T-helper 2 cell treated with Interferon-gamma antibody and Interleukin-4, amounts not matched to agents 5 μg/mL and 100 μg/mL, for 36 hours (primary cell): ENCODE results near the gene LIMS2.

Experiments used
- DNase-seq: peaks from one replicate; pipeline ENCODE4 v3.0.0; 2021; ENCODE audit warnings: low spot score
- H3K27ac Mint-ChIP-seq: one replicate; pipeline ENCODE4 v1.8.0; 2021; ENCODE audit warnings: mild to moderate bottlenecking, mixed read lengths
- H3K27me3 Mint-ChIP-seq: one replicate; pipeline ENCODE4 v1.8.0; 2021; ENCODE audit warnings: low read depth, mixed read lengths
- H3K36me3 Mint-ChIP-seq: one replicate; pipeline ENCODE4 v1.8.0; 2021; ENCODE audit warnings: low read depth, mixed read lengths
- H3K4me1 Mint-ChIP-seq: one replicate; pipeline ENCODE4 v1.8.0; 2021; ENCODE audit warnings: low read depth, mixed read lengths
- H3K4me3 Mint-ChIP-seq: one replicate; pipeline ENCODE4 v1.8.0; 2022; ENCODE audit warnings: mild to moderate bottlenecking, moderate library complexity, mixed read lengths
- H3K9me3 Mint-ChIP-seq: one replicate; pipeline ENCODE4 v1.8.0; 2021; ENCODE audit warnings: mixed read lengths

The LIMS2 gene

GRCh38 chr2:127673291-127674069 is 1.9 kb downstream of the LIMS2 start:
- Mint-ChIP-seq H3K27ac (no peak overlapping the region), H3K27me3 (peaks cover 69% of the 10 kb centered on the region)
- DNase-seq = no peak

GRCh38 chr2:127672341-127673224 is 2.7 kb downstream of the LIMS2 start:
- Mint-ChIP-seq H3K36me3 (no peaks in the 10 kb centered on the region), H3K4me3 (no peak overlapping the region), H3K27me3 (peaks cover 65% of the 10 kb centered on the region), H3K4me1 (peaks cover 3% of the 10 kb centered on the region), H3K9me3 (no peaks in the 10 kb centered on the region), H3K27ac (no peak overlapping the region)
- DNase-seq = no peak

More at GRCh38 chr2:127673291-127674069, 1.9 kb downstream of the LIMS2 start:
- H3K4me1 Mint-ChIP-seq = peaks cover 3% of the 10 kb centered on the region
- H3K36me3 Mint-ChIP-seq = no peaks in the 10 kb centered on the region
- H3K9me3 Mint-ChIP-seq = no peaks in the 10 kb centered on the region
- peak overlapping the region; percentile 19 for H3K4me3 Mint-ChIP-seq

DNA sequence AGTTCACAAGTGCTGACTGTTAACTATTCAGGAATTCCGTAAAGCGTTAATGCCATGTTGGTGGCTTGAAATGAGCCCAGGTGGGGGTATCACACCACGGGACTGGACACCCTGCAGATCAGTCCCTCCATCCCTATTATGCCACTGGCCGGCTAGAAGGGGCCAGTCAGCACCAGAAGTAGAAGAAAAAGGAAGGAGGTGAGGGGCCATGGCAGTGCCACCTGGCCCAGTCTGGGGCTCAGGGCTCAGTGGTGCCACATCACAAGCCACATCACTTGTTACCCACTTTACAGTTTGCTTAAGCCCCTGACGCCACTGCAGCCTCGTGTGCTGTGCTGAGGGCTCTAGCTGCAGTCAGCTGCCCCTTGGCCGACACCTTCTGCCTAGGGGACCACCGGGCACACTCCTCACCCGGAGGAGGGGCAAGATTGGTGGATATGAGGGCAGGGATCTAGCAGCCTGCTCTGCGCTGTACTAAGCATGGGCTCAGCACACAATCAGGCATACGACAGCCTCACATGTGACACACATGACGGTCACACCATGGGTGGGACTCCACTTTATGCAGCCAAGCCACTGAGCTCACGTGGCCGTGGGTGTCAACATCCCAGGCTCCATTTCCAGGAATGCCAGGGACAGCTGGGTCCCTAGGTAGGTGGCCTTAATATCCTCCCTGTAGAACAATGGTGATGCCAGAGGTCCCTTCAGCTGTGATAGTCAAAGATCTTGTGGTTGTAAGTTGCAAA is 3.6 kb downstream of the LIMS2 start:
- H3K27me3 Mint-ChIP-seq = peaks cover 62% of the 10 kb centered on the region
- DNase-seq = no peak
- no peaks in the 10 kb centered on the region for H3K9me3 Mint-ChIP-seq
- H3K36me3 Mint-ChIP-seq = no peaks in the 10 kb centered on the region
- no peak overlapping the region for H3K27ac Mint-ChIP-seq
- no peak overlapping the region for H3K4me3 Mint-ChIP-seq
- H3K4me1 Mint-ChIP-seq = peaks cover 3% of the 10 kb centered on the region

GRCh38 chr2:127670957-127671290 is 4.4 kb downstream of the LIMS2 start:
- Mint-ChIP-seq H3K27ac (no peak overlapping the region), H3K36me3 (no peaks in the 10 kb centered on the region), H3K27me3 (peaks cover 62% of the 10 kb centered on the region), H3K4me1 (peaks cover 3% of the 10 kb centered on the region), H3K4me3 (no peak overlapping the region), H3K9me3 (no peaks in the 10 kb centered on the region)
- no peak for DNase-seq

DNA sequence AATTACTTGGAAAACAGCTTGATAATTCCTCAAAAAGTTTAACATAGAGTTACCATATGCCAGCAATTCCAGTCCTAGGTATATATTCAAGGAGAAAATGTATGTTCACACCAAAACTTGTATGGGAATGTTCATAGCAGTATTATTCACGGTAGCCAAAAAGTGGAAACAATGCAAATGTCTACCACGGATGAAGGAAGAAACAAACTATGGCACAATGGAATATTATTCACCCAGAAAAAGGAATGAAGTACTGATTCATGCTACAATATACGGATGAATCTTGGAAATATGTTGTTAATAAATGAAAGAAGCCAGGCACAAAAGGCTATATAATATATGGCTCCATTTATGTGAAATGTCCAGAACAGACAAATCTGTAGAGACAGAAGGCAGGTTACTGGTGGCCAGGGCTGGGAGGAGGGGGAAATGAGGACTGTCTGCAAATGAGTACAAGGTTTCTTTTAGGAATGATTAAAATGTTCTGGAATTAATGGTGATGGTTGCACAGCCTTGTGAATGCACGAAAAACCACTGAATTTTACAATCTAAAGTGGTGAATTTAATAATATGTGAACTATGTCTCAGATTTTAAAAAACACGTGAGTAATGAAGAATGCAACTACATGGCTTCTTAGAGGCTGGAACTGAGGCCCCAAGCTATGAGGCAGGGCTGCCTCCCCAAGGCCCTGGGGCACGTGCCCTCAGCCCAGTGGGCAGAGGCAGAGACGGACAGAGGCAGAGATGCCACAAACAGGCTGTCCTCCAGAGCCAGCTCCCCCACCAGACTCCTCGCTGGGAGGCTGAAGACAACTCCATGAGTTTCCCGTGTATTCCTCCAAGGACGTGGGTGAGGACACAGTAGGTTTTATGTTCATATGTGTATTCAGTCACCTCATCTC is 5.0 kb downstream of the LIMS2 start:
- Mint-ChIP-seq H3K27me3 (peaks cover 63% of the 10 kb centered on the region), H3K4me1 (peaks cover 3% of the 10 kb centered on the region), H3K9me3 (no peaks in the 10 kb centered on the region), H3K4me3 (no peak overlapping the region), H3K36me3 (no peaks in the 10 kb centered on the region), H3K27ac (no peak overlapping the region)
- DNase-seq = no peak

- peaks cover 66% of the 10 kb centered on the region for H3K27me3 Mint-ChIP-seq
- no peak for DNase-seq
- H3K4me1 Mint-ChIP-seq = no peaks in the 10 kb centered on the region
- H3K27ac Mint-ChIP-seq = no peak overlapping the region
- H3K36me3 Mint-ChIP-seq = no peaks in the 10 kb centered on the region
- no peak overlapping the region for H3K4me3 Mint-ChIP-seq
- no peaks in the 10 kb centered on the region for H3K9me3 Mint-ChIP-seq
Observed at GRCh38 chr2:127669056-127669455, 6.3 kb downstream of the LIMS2 start.

DNA sequence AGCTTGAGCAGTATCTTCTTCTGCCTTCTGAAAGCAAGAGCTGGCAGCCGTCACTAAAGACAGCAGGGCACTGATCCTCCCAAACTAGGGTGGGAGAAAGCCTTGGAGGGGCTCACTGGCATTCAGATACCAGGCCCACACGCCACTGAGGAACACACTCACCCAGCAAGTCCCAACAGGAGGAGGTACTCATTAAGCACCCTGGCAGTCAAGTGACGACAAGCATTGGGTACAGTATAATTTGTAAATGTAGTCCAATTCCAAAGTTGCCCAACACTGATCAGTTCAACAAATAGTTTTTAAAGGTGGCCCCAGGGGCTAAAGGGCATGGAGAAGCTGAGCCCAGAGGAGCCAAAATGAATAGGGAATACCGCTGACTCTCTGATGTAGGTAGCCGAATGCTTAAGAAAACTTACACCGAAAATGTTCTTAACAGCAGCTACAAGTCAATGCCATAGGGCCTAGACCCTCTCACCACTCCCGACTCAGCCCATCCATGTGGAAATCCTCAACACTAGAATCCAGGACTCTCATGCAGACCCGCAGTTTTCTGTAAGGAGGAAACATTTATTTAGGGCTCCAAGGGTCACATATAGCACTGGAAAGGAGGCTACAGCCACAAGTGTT is 9.9 kb downstream of the LIMS2 start:
- no peak for DNase-seq
- no peak overlapping the region for H3K27ac Mint-ChIP-seq
- H3K27me3 Mint-ChIP-seq = peaks cover 62% of the 10 kb centered on the region
- H3K4me1 Mint-ChIP-seq = no peaks in the 10 kb centered on the region
- H3K36me3 Mint-ChIP-seq = no peaks in the 10 kb centered on the region
- H3K9me3 Mint-ChIP-seq = no peaks in the 10 kb centered on the region
- no peak overlapping the region for H3K4me3 Mint-ChIP-seq

- DNase-seq = no peak
- H3K36me3 Mint-ChIP-seq = no peaks in the 10 kb centered on the region
- H3K9me3 Mint-ChIP-seq = no peaks in the 10 kb centered on the region
- H3K4me3 Mint-ChIP-seq = no peak overlapping the region
- no peaks in the 10 kb centered on the region for H3K4me1 Mint-ChIP-seq
- peaks cover 60% of the 10 kb centered on the region for H3K27me3 Mint-ChIP-seq
- no peak overlapping the region for H3K27ac Mint-ChIP-seq
Observed at GRCh38 chr2:127664895-127665225, 10.5 kb downstream of the LIMS2 start.

GRCh38 chr2:127664065-127664894 is 11.1 kb downstream of the LIMS2 start:
- Mint-ChIP-seq H3K27me3 (peaks cover 58% of the 10 kb centered on the region), H3K27ac (no peak overlapping the region), H3K36me3 (no peaks in the 10 kb centered on the region), H3K9me3 (no peaks in the 10 kb centered on the region), H3K4me3 (no peak overlapping the region), H3K4me1 (no peaks in the 10 kb centered on the region)
- no peak for DNase-seq

GRCh38 chr2:127663566-127664064 is 11.7 kb downstream of the LIMS2 start:
- Mint-ChIP-seq H3K36me3 (no peaks in the 10 kb centered on the region), H3K9me3 (no peaks in the 10 kb centered on the region), H3K27me3 (peaks cover 54% of the 10 kb centered on the region), H3K27ac (no peak overlapping the region), H3K4me3 (no peak overlapping the region), H3K4me1 (no peaks in the 10 kb centered on the region)
- DNase-seq = no peak

DNA sequence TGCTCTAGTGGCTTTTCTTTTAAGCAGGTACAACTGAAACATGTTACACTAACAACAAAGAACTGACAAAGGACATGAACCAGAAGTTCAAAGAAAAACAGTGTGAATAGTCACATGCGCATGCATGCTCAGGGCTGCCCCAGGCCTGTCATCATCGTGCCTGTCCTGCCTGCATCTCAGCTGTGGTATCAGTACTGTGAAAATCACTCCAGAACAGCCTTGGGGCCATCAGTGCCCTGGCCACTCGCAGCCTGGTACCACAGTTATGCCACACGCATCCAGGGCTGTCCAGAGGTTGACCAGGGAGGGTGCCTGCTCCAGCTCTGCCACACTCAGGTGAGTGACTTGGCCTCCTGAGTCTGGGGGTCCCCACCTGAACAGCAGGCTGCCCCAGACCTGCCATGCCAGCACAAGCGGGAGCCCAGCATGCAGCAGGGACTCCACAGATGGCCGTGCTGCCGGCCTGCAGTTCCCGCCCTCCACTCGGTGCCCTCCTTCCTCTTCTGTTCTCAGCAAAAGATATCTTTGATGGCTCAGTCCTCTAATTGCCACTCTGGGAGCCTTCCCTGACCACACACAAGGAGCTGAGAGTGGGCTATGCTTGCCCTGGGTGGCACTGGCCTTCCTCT is 12.3 kb downstream of the LIMS2 start:
- Mint-ChIP-seq H3K27ac (no peak overlapping the region), H3K27me3 (peaks cover 51% of the 10 kb centered on the region), H3K4me1 (no peaks in the 10 kb centered on the region), H3K36me3 (no peaks in the 10 kb centered on the region), H3K4me3 (no peak overlapping the region), H3K9me3 (no peaks in the 10 kb centered on the region)
- no peak for DNase-seq

GRCh38 chr2:127661949-127662510 is 13.3 kb downstream of the LIMS2 start:
- no peak overlapping the region for H3K4me3 Mint-ChIP-seq
- H3K27ac Mint-ChIP-seq = no peak overlapping the region
- no peak for DNase-seq
- no peaks in the 10 kb centered on the region for H3K36me3 Mint-ChIP-seq
- no peaks in the 10 kb centered on the region for H3K4me1 Mint-ChIP-seq
- H3K9me3 Mint-ChIP-seq = no peaks in the 10 kb centered on the region
- H3K27me3 Mint-ChIP-seq = peaks cover 45% of the 10 kb centered on the region
